H9 (cell line): ENCODE data around the gene FBXL19. TPM values are rescaled to one million over a fixed set of nuclear protein-coding genes. Genes with fewer than 3 reads are reported as not detected.

ENCODE experiments used
- DNase-seq: peaks from one replicate; pipeline ENCODE4 v3.0.0-alpha.2; 2017
- H2AFZ ChIP-seq: one replicate; pipeline ENCODE4 v1.6.1; 2013; ENCODE audit warnings: mild to moderate bottlenecking, low read length, control low read depth, moderate library complexity
- H2AK5ac ChIP-seq: 2 replicates; pipeline ENCODE4 v1.6.1; 2013; ENCODE audit warnings: low read length, control low read depth, mixed read lengths; ENCODE audit not compliant: insufficient read length
- H2BK120ac ChIP-seq: one replicate; pipeline ENCODE4 v1.6.1; 2013; ENCODE audit warnings: low read depth, mild to moderate bottlenecking, low read length, control low read depth, inconsistent platforms; ENCODE audit not compliant: poor library complexity, severe bottlenecking
- H2BK12ac ChIP-seq: 2 replicates; pipeline ENCODE4 v1.6.1; 2013; ENCODE audit warnings: low read length, control low read depth, mixed read lengths, low read depth; ENCODE audit not compliant: insufficient read length
- H2BK15ac ChIP-seq: 2 replicates; pipeline ENCODE4 v1.6.1; 2013; ENCODE audit warnings: low read depth, low read length, control low read depth
- H2BK20ac ChIP-seq: one replicate; pipeline ENCODE4 v1.6.1; 2013; ENCODE audit warnings: low read depth, mild to moderate bottlenecking, low read length, control low read depth, inconsistent platforms; ENCODE audit not compliant: poor library complexity, severe bottlenecking
- H2BK5ac ChIP-seq: 2 replicates; pipeline ENCODE4 v1.6.1; 2013; ENCODE audit warnings: low read length, control low read depth, mixed read lengths; ENCODE audit not compliant: insufficient read length
- H3K14ac ChIP-seq: 2 replicates; pipeline ENCODE4 v1.6.1; 2013; ENCODE audit warnings: low read length, control low read depth; ENCODE audit not compliant: insufficient read depth
- H3K18ac ChIP-seq: 2 replicates; pipeline ENCODE4 v1.6.1; 2013; ENCODE audit warnings: low read depth, mild to moderate bottlenecking, mixed read lengths, low read length, control low read depth; ENCODE audit not compliant: insufficient read length
- H3K23ac ChIP-seq: 2 replicates; pipeline ENCODE4 v1.6.1; 2013; ENCODE audit warnings: low read length, control low read depth, mixed read lengths, low read depth; ENCODE audit not compliant: insufficient read length
- H3K23me2 ChIP-seq: 2 replicates; pipeline ENCODE4 v1.6.1; 2013; ENCODE audit warnings: low read depth, mild to moderate bottlenecking, mixed read lengths, low read length, control low read depth; ENCODE audit not compliant: insufficient read length, poor library complexity, severe bottlenecking
- H3K27ac ChIP-seq: 2 replicates; pipeline ENCODE4 v1.5.1; 2013; ENCODE audit warnings: low read length, control low read depth, mixed read lengths, low read depth; ENCODE audit not compliant: insufficient read length
- H3K27me3 ChIP-seq: 2 replicates; pipeline ENCODE4 v1.6.1; 2013; ENCODE audit warnings: low read length, control low read depth, inconsistent platforms; ENCODE audit not compliant: insufficient read depth
- H3K4ac ChIP-seq: 2 replicates; pipeline ENCODE4 v1.6.1; 2013; ENCODE audit warnings: low read depth, mild to moderate bottlenecking, control low read depth, inconsistent platforms, low read length, moderate library complexity
- H3K4me1 ChIP-seq: 2 replicates; pipeline ENCODE4 v1.6.1; 2013; ENCODE audit warnings: low read length, control low read depth, inconsistent platforms; ENCODE audit not compliant: insufficient read depth
- H3K4me2 ChIP-seq: 2 replicates; pipeline ENCODE4 v1.6.1; 2013; ENCODE audit warnings: low read length, control low read depth, mixed read lengths; ENCODE audit not compliant: insufficient read length, insufficient read depth
- H3K56ac ChIP-seq: 2 replicates; pipeline ENCODE4 v1.6.1; 2013; ENCODE audit warnings: low read depth, mild to moderate bottlenecking, mixed read lengths, low read length, control low read depth; ENCODE audit not compliant: insufficient read length
- H3K79me1 ChIP-seq: 2 replicates; pipeline ENCODE4 v1.6.1; 2013; ENCODE audit warnings: low read depth, mild to moderate bottlenecking, moderate library complexity, low read length, control low read depth, inconsistent platforms; ENCODE audit not compliant: insufficient read depth, poor library complexity, severe bottlenecking
- H3K79me2 ChIP-seq: 2 replicates; pipeline ENCODE4 v1.6.1; 2013; ENCODE audit warnings: low read length, control low read depth, inconsistent platforms; ENCODE audit not compliant: insufficient read depth
- H3K9ac ChIP-seq: 2 replicates; pipeline ENCODE4 v1.6.1; 2013; ENCODE audit warnings: low read length, control low read depth, mixed read lengths; ENCODE audit not compliant: insufficient read length; ENCODE audit errors: extremely low read depth
- H3K9me3 ChIP-seq: one replicate; pipeline ENCODE4 v1.6.1; 2013; ENCODE audit warnings: low read depth, low read length, inconsistent platforms; ENCODE audit not compliant: control insufficient read depth
- H3T11ph ChIP-seq: one replicate; pipeline ENCODE4 v1.6.1; 2013; ENCODE audit warnings: mild to moderate bottlenecking, low read length, control low read depth, inconsistent platforms
- H4K20me1 ChIP-seq: one replicate; pipeline ENCODE4 v1.6.1; 2013; ENCODE audit not compliant: control insufficient read depth, insufficient read length, insufficient read depth
- H4K5ac ChIP-seq: 2 replicates; pipeline ENCODE4 v1.6.1; 2013; ENCODE audit warnings: low read depth, mild to moderate bottlenecking, mixed read lengths, low read length, control low read depth; ENCODE audit not compliant: insufficient read length
- H4K8ac ChIP-seq: replicated peaks from 2 replicates; pipeline ENCODE4 v1.6.1; 2013; ENCODE audit warnings: low read length, control low read depth, mixed read lengths, low read depth; ENCODE audit not compliant: insufficient read length
- H4K91ac ChIP-seq: 2 replicates; pipeline ENCODE4 v1.6.1; 2013; ENCODE audit warnings: low read depth, mild to moderate bottlenecking, moderate library complexity, mixed read lengths, low read length, control low read depth; ENCODE audit not compliant: insufficient read length
- H3K27ac Mint-ChIP-seq, 3 experiments: 2 replicates in 2 of 3; 3 replicates in 1 of 3; pipeline ENCODE4 v1.8.0; 2020 to 2021; ENCODE audit warnings: mixed read lengths in 3 of 3, mild to moderate bottlenecking in 1 of 3, moderate library complexity in 1 of 3
- H3K27me3 Mint-ChIP-seq: 2 replicates; pipeline ENCODE4 v1.8.0; 2021; ENCODE audit warnings: low read depth, mild to moderate bottlenecking, moderate library complexity, mixed read lengths
- H3K36me3 Mint-ChIP-seq, 3 experiments: 2 replicates in 2 of 3; 3 replicates in 1 of 3; pipeline ENCODE4 v1.8.0; 2020 to 2021; ENCODE audit warnings: low read depth in 3 of 3, mixed read lengths in 3 of 3; ENCODE audit not compliant: insufficient read depth in 1 of 3
- H3K4me1 Mint-ChIP-seq, 2 experiments: 2 replicates each; pipeline ENCODE4 v1.8.0; 2020; ENCODE audit warnings: mixed read lengths in 2 of 2
- H3K4me3 Mint-ChIP-seq, 2 experiments: 2 replicates in 1 of 2; 3 replicates in 1 of 2; pipeline ENCODE4 v1.8.0; 2020 to 2021; ENCODE audit warnings: mild to moderate bottlenecking in 2 of 2, mixed read lengths in 2 of 2, moderate library complexity in 1 of 2
- H3K9me3 Mint-ChIP-seq, 2 experiments: 2 replicates in 1 of 2; 3 replicates in 1 of 2; pipeline ENCODE4 v1.8.0; 2020; ENCODE audit warnings: mild to moderate bottlenecking in 2 of 2, mixed read lengths in 2 of 2, moderate library complexity in 1 of 2
- CTCF ChIP-seq: fragments of 200-600 bp; sonication (generic); conservative IDR thresholded peaks from 3 replicates; pipeline ENCODE4 v1.8.0; 2021; ENCODE audit warnings: antibody characterized with exemption, mild to moderate bottlenecking
- whole genome bisulfite sequencing: extraction: QIAGEN DNeasy Blood & Tissue Kit; methylation state at CpG from one replicate; pipeline ENCODE4 v1.1.7; 2013; ENCODE audit warnings: missing lambda C conversion rate, low lambda C conversion rate, mixed read lengths; ENCODE audit not compliant: insufficient read length; ENCODE audit errors: extremely low coverage; 5-methylcytosine and 5-hydroxymethylcytosine counted together
- total RNA-seq: library from RNA; stranded (reverse); gene quantifications from 2 replicates; pipeline ENCODE4 v1.2.1, GENCODE V29; 2021

The FBXL19 gene
- total RNA-seq, 1 experiment from 2014 or later, result 66.8 TPM

DNA sequence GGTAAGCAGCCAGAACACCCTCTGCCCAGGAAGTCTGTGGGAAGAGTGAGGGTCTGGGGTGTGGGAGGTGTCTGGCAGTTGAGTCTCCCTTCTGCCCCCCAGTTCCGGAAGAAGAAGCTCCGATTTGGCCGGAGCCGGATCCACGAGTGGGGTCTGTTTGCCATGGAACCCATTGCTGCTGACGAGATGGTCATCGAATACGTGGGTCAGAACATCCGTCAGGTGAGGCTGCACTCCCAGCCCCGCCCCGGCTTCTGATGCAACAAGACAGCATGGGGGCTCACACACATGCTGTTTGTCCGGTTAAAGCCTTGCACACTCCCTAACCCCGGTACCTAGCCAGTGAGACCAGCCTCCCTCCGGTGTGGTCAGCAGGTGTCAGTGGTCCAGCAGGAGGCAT, 57.6 kb downstream of the FBXL19 start:
- H3K18ac ChIP-seq, result no peak overlapping the region
- H3K79me2 ChIP-seq, result no peaks in the 10 kb centered on the region
- no peak overlapping the region for H2BK5ac ChIP-seq
- no peak overlapping the region for H2AFZ ChIP-seq
- no peak overlapping the region for H3K56ac ChIP-seq
- H2BK12ac ChIP-seq, result no peak overlapping the region
- no peak overlapping the region for H4K91ac ChIP-seq
- no peak for DNase-seq
- H3K23me2 ChIP-seq, result no peaks in the 10 kb centered on the region
- no peak for TF ChIP-seq CTCF
- H2BK20ac ChIP-seq, result no peak overlapping the region
- Mint-ChIP-seq H3K36me3 (peaks cover 33 to 62% (median 61%) of the 10 kb centered on the region in 3 experiments), H3K27ac (no peak overlapping the region), H3K27me3 (no peaks in the 10 kb centered on the region; the same call in 1 of the 2 replicates), H3K4me3 (no peak overlapping the region), H3K4me1 (peaks cover 5 to 7% of the 10 kb centered on the region in 2 experiments), H3K9me3 (no peaks in the 10 kb centered on the region; a peak in 1 of 5 replicates)
- no peak overlapping the region for H3T11ph ChIP-seq
- no peak overlapping the region for H3K14ac ChIP-seq
- no peaks in the 10 kb centered on the region for H4K20me1 ChIP-seq
- no peak overlapping the region for H3K23ac ChIP-seq
- no peaks in the 10 kb centered on the region for H3K79me1 ChIP-seq
- H3K4ac ChIP-seq, result no peak overlapping the region
- no peak overlapping the region for H2BK120ac ChIP-seq
- no peaks in the 10 kb centered on the region for H3K9me3 ChIP-seq
- H4K5ac ChIP-seq, result no peak overlapping the region
- no peak overlapping the region for H3K9ac ChIP-seq
- H2BK15ac ChIP-seq, result no peak overlapping the region
- no peak overlapping the region for H2AK5ac ChIP-seq
- no CpG with 5 or more reads among the region's 14 CpGs for WGBS
- H3K27me3 ChIP-seq, result no peaks in the 10 kb centered on the region
- no peak overlapping the region for H4K8ac ChIP-seq
- H3K4me1 ChIP-seq, result no peaks in the 10 kb centered on the region
- H3K27ac ChIP-seq, result no peak overlapping the region
- H3K4me2 ChIP-seq, result no peak overlapping the region
